ENCODE measurements around the gene IP6K1.
"Not testable (repeated sequence)": the region's sequence is repeated elsewhere in the genome, so short reads cannot be mapped to it uniquely, and the experiment has no call there.

Gene IP6K1

DNA sequence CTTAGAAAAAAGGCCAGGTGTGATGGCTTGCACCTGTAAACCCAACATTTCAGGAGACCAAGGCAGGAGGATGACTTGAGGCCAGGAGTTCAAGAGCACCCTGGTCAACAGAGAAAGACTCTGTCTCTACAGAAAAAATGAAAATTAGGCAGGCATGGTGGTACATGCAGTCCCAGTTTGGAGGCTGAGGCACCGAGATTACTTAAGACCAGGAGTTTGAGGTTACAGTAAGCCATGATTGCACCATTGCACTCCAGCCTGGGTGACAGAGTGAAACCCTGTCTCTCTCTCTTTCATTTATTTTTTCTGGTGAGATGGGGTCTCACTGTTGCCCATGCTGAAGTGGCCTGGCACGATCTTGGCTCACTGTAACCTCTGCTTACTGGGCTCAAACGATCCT, 24.7 kb downstream of the IP6K1 start:
- DNase-seq, result no peak

DNA sequence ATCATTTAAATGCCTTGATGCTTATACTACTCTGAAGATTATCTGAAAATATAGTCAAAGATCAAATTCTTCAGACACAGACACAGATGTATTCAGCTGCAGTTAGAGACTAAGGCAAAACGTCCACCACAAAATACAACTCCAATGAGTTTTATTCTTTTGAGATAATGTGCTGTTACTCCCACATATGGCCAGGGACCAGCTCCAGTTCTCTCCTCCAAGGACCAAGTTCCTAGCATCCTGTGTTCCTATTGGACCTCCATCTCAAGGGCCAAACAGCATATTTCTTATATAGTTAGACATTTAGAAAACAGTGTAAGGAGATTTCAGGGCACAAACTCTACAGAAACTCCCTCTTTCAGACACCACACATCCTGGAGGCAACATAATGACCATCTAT, 27.1 kb downstream of the IP6K1 start:
- no peak for DNase-seq

DNA sequence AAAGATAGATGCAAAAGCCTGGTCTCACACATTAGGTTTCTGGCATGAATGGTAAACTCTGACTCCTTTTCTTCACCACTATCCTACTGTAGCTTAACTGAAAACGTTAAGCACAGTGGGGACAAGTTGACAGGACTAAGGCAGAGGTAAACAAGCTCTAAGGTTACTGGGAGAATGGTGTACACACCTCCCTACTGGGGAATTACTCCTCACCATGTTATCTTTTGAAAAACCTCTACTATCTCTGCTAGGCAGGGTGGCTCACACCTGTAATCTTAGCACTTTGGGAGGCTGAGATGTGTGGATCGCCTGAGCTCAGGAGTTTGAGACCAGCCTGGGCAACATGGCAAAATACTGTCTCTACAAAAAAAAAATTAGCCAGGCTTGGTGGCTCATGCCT, 29.1 kb downstream of the IP6K1 start:
- DNase-seq, result no peak

DNA sequence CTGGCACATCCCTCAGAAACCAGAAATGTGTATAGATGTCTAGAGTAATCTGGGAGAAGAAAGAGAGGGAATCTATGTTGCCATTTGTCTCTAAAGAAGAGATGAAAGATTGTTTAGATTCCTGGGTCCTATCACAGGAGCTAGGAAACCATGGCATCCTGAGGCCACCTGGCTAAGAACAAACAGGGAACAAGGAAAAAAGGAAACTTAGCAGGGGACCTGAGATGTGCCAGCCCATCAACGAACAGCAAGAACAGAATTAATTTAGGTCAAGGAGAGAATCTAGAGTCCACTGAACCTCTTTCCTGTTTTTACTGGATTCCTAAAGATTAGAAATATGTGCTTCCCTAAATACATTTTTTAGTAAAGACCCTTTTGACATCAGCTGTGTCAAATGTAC, 30.3 kb downstream of the IP6K1 start:
- DNase-seq, result no peak

DNA sequence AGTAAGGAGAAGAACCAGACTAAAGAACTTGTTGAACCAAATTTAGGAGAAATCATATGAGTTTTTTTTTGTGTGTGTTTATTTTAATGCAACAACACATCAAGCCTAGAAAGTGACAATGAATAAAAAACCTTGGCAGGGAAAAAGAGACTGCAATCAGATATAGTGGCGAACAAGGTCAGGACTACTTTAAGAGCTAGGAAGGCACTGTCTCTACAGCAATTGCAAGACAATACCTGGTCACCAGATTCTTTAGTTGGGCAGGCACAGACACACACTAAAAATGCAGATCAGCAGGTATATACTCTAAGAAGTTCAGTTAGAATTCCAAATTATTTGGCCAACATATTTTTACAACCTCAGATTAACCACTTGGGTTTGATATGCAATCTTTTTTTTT, 31.8 kb downstream of the IP6K1 start:
- no peak for DNase-seq

DNA sequence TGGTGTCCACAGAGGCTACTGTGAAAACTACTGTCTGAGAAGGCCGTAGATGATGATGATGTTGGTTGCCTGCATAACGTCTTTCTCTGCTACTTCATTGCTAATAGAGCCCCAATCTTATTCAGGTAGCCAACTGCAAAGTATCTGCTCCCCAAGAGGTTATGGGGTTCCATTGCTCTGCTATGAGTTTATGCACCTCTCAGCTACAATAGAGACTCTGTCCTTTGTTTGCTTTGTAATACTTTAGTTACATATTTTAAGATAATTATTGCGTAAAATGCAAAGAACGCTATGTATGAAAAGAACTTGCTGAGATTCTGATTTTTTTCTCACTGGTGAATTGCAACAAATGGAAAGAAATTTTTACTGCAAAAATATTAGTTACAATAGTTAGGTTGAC, 34.8 kb downstream of the IP6K1 start:
- no peak for DNase-seq

DNA sequence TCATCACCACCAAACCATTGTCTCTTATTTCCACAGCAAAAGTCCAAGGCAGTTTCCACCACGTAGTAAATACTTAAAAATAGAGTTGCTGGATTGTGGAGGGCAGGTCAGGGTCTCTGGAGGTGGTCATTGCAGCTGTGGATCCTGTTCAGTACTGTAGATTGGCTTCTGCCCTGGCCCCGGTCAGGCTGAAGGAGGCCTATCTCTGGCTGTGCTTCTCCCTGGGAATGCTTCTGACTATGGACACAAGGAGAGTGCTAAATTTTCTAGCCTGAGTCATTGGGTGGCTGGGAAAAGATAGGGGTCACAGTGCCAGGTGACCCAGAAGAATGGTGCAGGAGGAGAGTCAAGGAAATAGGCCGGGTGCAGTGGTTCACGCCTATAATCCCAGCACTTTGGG, 36.3 kb downstream of the IP6K1 start:
- no peak for DNase-seq

DNA sequence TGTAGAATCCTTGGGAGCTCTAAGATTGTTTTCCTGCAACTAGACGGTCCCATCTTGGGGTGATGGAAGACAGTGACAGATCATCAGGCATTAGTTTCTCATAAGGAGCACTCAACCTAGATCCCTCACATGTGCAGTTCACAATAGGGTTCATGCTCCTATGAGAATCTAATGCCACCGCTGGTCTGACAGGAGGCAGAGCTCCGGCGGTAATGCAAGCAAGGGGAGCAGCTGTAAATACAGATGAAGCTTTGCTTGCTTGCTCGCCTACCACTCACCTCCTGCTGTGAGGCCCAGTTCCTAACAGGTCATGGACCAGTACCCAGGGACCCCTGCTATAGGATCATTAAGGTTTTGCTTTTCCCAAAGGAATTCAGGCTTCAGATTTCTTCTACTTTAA, 37.5 kb downstream of the IP6K1 start:
- not testable (repeated sequence) for DNase-seq

DNA sequence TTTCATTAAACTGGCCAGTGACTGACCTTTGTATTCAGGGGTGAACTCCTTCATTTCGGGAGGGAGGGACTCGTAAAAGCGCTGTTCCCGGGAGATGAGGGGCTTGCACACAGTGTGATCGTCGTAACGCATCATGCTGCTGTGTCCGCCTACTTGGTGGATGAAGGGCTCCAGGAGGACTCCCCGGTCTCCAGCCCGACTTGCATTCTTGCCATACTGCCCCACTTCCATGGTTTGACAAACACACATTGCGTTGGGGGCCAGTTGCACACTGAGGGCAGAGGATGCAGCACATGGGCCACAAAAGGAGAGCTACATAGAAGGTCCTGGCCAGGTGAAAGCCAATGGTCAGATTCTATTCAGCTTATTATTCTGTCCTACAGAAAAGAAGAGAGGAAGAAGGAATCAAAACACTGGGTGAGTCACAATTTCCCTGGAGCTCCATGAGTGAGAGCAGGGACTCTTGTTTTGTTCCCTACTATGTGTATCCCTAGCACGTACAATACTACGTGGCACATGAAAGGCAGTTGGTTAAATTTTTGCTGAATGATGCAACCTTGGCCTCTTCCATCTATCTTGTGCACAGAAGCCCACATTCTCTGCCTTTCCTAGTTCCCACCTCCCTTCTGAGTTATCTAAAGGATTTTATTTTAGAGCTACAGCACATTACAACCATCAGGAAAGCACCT, 38.4 kb downstream of the IP6K1 start:
- no peak for DNase-seq

DNA sequence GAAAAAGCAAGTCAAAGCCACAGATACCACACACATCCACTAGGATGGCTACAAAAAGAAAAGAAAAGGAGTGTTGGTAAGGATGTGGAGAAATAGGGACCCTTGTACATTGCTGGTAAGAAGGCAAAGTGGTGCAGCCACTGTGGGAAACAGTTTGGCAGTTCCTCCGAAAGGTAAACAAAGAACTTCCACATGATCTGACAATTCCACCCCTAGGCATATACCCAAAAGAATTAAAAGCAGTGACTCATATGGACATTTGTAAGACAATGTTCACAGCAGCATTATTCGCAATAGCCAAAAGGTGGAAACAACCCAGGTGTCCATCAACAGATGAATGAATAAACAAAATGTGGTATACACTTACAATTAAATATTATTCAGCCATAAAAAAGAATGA, 40.4 kb downstream of the IP6K1 start:
- DNase-seq, result no peak

DNA sequence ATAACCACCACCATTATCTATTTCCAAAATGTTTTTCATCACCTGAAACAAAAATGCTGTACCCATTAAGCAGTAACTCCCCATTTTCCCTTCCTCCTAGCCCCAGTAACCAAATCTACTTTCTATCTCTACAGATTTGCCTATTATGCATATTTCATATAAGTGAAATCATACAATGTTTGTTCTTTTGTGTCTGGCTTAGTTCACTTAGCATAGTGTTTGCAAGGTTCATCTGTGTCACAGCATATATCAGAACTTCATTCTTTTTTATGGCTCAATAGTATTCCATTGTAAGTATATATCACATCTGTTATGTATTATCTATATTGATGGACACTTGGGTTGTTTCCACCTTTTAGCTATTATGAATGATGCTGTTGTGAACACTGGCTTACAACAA, 45.9 kb downstream of the IP6K1 start:
- DNase-seq, result no peak

DNA sequence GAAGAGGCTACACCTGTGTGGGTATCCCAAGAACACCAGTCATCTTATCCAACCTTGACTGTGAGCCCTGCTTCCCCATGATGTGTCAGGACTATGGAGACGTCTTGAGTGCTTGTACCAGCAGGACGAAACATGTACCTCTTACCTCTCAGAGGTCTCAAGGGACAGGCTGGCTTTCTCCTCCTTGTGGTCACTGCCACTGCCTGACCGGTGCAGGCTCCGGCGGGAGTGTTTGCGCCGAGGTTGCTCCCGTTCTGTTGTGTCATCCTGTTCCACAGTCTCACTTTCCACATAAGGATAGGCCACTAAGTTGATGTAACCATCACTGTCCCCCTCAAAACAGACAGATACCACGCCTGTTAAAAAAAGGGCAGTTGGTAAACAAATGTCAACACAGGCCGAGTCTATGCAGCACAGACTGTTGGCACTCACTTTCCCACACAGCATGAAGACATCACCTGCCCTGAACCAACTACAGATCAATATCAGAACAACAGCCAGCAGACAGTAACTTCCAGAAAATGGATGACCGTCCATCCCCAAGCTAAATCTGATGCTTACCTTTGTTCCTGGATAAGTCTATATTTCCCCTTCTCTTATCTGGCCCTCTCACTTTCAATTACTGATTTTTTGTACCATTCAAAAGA, 48.2 kb downstream of the IP6K1 start:
- DNase-seq, result no peak

DNA sequence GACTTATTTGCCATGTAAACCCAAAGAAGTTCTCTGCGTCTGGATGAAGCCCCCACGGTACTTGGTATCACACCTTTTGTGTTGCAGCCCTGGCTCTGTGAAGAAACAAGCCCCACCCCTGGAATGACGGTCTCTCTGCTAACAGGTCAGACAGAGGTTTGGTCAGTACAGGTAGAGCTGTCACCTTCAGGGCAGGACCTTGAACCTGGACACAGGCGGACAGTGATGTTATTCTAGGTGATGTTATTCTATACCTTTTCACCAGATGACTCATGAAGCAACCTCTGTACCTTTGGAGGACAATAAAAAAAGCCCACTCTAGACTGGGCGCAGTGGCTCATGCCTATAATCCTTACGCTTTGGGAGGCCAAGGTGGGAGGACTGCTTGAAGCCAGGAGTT, 51.6 kb downstream of the IP6K1 start:
- DNase-seq, result no peak

DNA sequence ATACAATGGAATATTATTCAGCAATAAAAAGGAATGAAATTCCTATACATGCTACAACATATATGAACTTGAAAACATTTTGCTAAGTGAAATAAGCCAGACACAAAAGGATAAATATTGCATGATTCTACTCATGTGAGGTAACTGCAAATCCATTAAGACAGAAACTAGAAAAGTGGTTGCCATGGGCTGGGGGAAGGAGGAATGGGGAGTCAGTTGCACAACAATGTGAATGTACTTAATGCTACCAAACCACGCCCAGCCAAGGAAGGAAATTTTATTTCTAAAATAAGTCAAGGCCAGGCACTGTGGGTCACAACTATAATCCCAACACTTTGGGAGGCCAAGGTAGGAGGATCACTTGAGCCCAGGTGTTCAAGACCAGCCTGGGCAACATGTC, 52.8 kb downstream of the IP6K1 start:
- DNase-seq, result peak; percentile 45

DNA sequence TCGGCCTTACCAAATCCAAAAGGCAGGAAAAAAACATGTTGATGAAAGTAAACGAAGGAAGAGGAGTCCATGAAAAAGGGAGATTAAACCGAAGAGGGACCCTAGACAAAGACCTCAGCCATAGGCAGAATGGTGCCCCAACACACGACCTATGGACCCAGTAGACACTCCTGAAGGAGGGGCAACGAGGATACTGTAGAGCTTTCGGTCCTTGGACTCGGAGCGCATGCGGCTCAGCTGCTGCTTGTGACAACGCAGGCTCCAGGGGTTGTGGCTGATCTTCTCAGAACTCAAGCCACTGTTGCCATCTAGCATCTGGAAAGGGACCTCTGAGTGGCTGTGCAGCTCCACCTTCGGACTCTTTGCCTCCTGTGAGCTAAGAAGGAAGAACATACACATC, 53.7 kb downstream of the IP6K1 start:
- DNase-seq, result no peak

DNA sequence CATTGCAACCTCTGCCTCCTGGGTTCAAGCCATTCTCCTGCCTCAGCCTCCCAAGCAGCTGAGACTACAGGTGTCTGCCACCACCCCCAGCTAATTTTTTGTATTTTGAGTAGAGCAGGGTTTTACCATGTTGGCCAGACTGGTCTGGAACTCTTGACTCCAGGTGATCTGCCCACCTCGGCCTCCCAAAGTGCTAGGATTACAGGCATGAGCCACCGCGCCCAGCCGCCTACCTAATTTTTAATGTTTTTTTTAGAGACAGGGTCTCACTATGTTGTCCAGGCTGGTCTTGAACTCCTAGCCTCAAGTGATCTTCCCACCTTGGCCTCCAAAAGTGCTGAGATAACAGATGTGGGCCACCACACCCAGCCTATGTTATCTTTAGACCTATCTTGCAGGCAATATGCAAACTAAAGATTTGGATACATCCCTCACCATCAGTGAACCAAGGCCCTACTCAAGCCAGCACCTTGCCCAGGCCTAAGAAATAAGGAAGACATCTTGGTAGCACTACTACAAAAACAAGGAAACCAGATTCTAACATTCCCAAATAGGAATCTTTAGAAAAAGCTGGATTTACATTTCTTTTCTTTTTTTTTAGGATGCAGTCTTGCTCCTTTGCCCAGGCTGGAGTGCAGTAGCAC, 56.3 kb downstream of the IP6K1 start:
- DNase-seq, result no peak

DNA sequence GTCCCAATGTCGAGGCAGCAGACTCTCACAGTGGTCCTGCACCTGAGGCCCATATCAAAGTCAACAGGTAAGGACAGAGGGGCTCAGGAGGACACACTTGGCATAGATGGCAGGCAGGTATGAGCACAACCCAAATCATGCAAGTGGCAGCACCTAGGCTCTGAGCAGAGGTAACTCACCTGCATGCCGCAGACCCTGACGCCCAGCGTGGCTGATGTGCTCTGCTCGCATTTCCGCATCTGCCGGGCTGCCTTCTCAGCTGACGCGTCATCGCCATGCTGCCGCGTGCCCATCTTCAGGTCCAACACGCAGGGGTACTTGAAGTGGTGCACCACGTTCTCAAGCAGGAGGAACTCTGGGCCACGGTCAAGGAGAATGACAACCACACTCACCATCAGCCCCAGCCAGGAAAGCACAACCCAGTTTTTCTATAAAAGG, 58.4 kb downstream of the IP6K1 start:
- DNase-seq, result no peak

DNA sequence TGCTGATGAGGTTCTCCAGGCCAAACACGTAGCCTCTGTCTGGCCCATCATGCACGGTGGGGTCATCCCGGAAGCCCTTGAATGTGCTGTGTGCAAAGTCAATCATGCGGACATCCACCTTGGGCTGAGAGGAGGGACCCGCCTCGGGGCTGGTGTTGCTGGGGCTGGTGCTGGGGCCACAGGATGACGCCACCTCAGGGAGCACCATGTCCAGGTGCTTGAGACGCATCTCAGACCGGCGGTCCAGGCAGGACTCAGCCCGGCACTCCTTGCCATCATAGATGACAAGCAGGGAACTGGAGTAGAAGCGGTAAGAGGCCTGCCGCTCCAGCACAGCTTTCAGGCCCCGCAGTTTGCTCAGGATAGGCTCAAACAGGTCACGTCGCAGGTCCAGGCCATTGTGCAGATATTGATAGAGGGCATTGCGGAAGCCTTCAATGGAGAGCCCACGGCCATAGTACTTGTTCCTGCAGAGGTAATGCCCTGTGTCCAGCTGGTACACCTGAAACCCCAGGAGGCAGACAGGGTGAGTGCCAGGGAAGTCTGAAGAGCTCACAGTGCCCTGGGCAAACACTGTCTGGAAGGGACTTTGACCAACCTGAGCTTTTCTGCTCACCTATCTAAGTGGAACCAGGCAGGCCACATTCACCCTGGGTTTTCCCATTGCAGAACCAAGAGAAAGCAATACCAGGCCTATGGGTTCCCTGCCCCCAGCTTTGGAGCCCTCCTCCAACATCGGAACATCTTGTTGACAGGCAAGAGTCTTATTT, 59.0 kb downstream of the IP6K1 start:
- DNase-seq, result no peak

DNA sequence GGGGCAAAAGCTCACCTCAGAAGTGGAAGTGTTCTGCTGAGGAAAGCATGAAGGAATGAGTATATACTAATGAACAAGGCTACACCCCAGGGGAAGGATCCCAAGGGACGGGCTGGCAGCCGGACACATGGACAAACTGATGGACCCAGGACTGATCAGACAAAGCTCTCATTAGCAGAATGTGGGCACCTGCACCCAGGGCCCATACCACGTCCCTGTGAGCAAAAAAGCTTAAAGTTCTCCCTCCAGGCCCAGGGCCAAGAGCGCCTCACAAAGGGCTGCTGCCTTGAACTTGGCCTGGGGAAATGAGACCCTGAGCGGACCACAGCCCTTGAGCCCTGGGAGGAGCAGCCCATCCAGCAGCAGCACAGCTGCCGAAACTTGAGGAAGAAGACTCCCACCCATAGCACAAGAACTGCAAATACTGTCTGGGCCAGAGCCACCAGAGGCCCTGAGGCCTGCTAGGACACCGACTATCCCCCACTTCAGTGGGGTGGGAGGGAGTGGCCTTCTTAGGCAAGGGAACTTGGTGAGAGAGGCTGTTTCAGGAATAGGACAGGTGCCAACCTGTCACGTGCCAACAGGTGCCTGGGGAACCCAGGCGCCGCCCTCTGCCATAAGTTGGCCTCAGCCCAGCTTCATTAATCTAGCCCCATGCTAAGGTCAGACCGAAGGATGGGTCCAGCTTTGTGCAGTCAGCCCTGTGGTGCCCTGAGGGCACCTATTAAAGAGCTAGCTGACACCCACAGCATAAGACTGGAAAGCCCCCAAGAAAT, 60.2 kb downstream of the IP6K1 start:
- DNase-seq, result no peak

DNA sequence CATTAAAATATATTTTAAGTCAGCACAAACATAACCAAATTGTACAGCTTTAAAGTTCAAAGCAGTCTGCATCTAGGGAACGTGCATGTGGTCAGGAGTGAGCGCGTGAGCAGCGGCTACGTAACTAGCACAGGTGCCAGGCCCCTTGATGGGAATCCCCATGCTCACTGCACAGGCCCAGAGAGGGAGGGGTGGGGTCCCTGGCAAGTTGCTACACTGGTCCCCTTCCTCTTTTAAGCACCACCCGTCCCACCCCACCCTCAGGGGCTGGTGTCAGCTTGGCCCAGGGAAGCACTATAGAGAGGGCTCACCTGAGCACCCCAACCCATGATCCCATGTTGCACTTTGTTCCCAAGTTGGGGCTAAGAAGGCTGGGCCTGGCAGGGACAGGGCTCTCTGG, 61.8 kb downstream of the IP6K1 start:
- DNase-seq, result no peak

DNA sequence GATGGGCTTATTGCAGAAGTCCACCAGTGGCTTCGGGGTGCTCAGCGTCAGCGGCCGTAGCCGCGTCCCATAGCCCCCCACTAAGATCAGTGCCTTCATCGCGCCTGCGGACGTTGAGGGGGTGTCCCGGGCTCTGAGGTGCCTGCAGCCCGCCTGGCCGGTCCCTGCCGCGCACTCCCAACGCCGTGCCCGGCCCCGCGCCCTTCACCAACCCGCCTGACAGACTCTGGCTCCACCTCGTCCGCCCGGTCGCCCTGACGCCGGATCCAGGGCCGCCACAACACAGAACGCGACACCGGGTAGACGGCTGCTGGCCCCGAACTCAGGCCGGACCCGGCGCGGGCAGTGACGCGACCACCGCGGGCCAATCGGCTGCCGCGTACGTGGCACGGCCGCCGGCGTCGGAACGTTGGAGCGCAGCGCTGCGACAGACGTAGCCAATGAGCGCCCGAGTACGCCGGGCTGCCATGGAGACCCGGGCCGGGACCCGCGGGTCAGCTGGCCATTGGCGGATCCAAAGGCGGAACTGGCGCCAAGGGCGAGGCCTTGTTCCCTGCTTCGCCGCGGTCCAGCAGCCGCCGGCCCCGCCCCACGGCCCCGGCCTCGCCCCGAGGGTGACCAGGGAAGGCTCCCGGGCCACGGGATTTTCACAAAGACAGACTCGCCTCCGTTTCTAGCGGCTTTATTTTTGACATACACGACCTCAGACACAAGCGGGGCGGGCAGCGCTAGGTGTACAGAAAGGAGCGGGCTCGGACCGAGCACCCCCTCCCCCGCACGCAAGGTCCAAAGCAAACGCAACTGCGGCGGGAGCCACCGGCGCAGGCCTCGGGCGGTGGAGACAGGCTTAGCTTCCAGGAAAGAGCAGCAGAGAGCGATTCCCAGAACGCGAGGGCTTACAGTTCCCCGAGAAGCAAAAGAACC, 62.5 kb downstream of the IP6K1 start, which contains the start of gene GMPPB:
TSS of gene GMPPB (minus strand) at position 324 of the 924 bp plus-strand sequence. CDS start at position 99, 225 bp downstream.
- peak; percentile 99 for DNase-seq

DNA sequence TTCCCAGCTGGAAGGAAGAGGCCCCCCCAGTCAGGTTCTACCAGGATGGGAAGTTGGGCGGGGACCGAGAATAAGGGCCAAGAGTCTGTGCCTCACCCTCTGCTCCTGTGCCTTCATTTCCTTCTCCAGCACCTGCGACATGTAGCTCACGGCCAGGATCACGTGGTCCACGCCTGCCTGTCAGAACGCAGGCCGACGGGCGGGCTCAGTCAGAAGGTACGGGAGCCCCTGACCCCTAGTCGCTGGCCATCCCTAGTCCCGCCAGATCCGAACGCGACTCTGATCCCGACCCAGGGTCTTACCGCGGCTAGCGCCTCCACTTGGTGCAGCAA, 63.1 kb downstream of the IP6K1 start:
- DNase-seq, result peak; percentile 44

All from suppressor macrophage treated with lipopolysaccharide for 4 hours (primary cell).